Osteoblast (primary cell): ENCODE data around the gene ARHGEF16. TPM values are rescaled to one million over a fixed set of nuclear protein-coding genes. Genes with fewer than 3 reads are reported as not detected.
A peak's percentile ranks its signal among the peaks of the same experiment; 100 is the strongest.

Source experiments
- DNase-seq: peaks from one replicate; pipeline ENCODE4 v3.0.0; 2011; ENCODE audit warnings: low spot score, mixed read lengths; ENCODE audit not compliant: insufficient read length; ENCODE audit errors: missing footprints
- H2AFZ ChIP-seq: 2 replicates; pipeline ENCODE4 v1.6.0; 2011; ENCODE audit warnings: mild to moderate bottlenecking, low read length
- H3K27ac ChIP-seq: 2 replicates; pipeline ENCODE4 v1.5.1; 2011; ENCODE audit warnings: mild to moderate bottlenecking, low read depth, low read length, moderate library complexity
- H3K27me3 ChIP-seq: 2 replicates; pipeline ENCODE4 v1.6.0; 2012; ENCODE audit warnings: mild to moderate bottlenecking, control low read depth, inconsistent platforms, low read length, moderate library complexity; ENCODE audit not compliant: insufficient read depth
- H3K36me3 ChIP-seq: 2 replicates; pipeline ENCODE4 v1.5.1; 2011; ENCODE audit warnings: mild to moderate bottlenecking, low read length, control low read depth, moderate library complexity; ENCODE audit not compliant: insufficient read depth
- H3K4me1 ChIP-seq: 2 replicates; pipeline ENCODE4 v1.5.1; 2011; ENCODE audit warnings: mild to moderate bottlenecking, low read length, control low read depth, moderate library complexity; ENCODE audit not compliant: insufficient read depth
- H3K4me2 ChIP-seq: 2 replicates; pipeline ENCODE4 v1.6.0; 2011; ENCODE audit warnings: mild to moderate bottlenecking, low read length; ENCODE audit not compliant: insufficient read depth
- H3K4me3 ChIP-seq: fragments of 200-600 bp; sonication (generic); 3 replicates; pipeline ENCODE4 v1.5.1; 2012; ENCODE audit warnings: mild to moderate bottlenecking, low read length, inconsistent platforms; ENCODE audit not compliant: insufficient read depth
- H3K79me2 ChIP-seq: 2 replicates; pipeline ENCODE4 v1.6.0; 2012; ENCODE audit warnings: mild to moderate bottlenecking, low read length, control low read depth, inconsistent platforms; ENCODE audit not compliant: insufficient read depth
- H3K9me3 ChIP-seq: 2 replicates; pipeline ENCODE4 v1.5.1; 2011; ENCODE audit warnings: low read depth, low read length, control low read depth
- H4K20me1 ChIP-seq: 2 replicates; pipeline ENCODE4 v1.6.0; 2012; ENCODE audit warnings: mild to moderate bottlenecking, low read length, control low read depth; ENCODE audit not compliant: insufficient read depth
- CTCF ChIP-seq: IDR thresholded peaks from 2 replicates; pipeline ENCODE4 v1.5.1; 2011; ENCODE audit warnings: mild to moderate bottlenecking, low read depth, low read length, moderate library complexity; ENCODE audit errors: extremely low read depth
- total RNA-seq: library from RNA; depleted of rRNA; stranded (reverse); fragments of >200 nt; gene quantifications from 2 replicates; pipeline ENCODE4 v1.2.3, GENCODE V29; 2012

The ARHGEF16 gene
- total RNA-seq, 1 donor: not detected

GRCh38 chr1:3472088-3472850 lies 17.8 kb downstream of the ARHGEF16 start:
- H3K27me3 ChIP-seq: no peaks in the 10 kb centered on the region
- no peak overlapping the region for H3K27ac ChIP-seq
- no peak overlapping the region for H3K4me2 ChIP-seq
- H3K4me3 ChIP-seq: no peak overlapping the region
- H4K20me1 ChIP-seq: peaks cover 5% of the 10 kb centered on the region
- no peaks in the 10 kb centered on the region for H3K9me3 ChIP-seq
- DNase-seq: no peak
- H3K79me2 ChIP-seq: no peaks in the 10 kb centered on the region
- TF ChIP-seq CTCF: no peak
- H2AFZ ChIP-seq: no peak overlapping the region
- H3K4me1 ChIP-seq: peaks cover 16% of the 10 kb centered on the region
- H3K36me3 ChIP-seq: no peaks in the 10 kb centered on the region

GRCh38 chr1:3472906-3473305 lies 18.4 kb downstream of the ARHGEF16 start:
- H3K4me3 ChIP-seq: no peak overlapping the region
- no peak for DNase-seq
- peaks cover 16% of the 10 kb centered on the region for H3K4me1 ChIP-seq
- no peak for TF ChIP-seq CTCF
- no peaks in the 10 kb centered on the region for H3K36me3 ChIP-seq
- no peaks in the 10 kb centered on the region for H3K9me3 ChIP-seq
- H3K27me3 ChIP-seq: no peaks in the 10 kb centered on the region
- H3K27ac ChIP-seq: no peak overlapping the region
- H2AFZ ChIP-seq: no peak overlapping the region
- peaks cover 5% of the 10 kb centered on the region for H4K20me1 ChIP-seq
- no peaks in the 10 kb centered on the region for H3K79me2 ChIP-seq
- no peak overlapping the region for H3K4me2 ChIP-seq

- H3K4me2 ChIP-seq: peak overlapping the region; percentile 16
- peaks cover 5% of the 10 kb centered on the region for H4K20me1 ChIP-seq
- no peaks in the 10 kb centered on the region for H3K79me2 ChIP-seq
- H2AFZ ChIP-seq: no peak overlapping the region
- no peaks in the 10 kb centered on the region for H3K36me3 ChIP-seq
- H3K27ac ChIP-seq: no peak overlapping the region
- H3K4me1 ChIP-seq: peaks cover 16% of the 10 kb centered on the region
- no peak for TF ChIP-seq CTCF
- no peak overlapping the region for H3K4me3 ChIP-seq
- DNase-seq: peak; percentile 97
- H3K27me3 ChIP-seq: no peaks in the 10 kb centered on the region
- no peaks in the 10 kb centered on the region for H3K9me3 ChIP-seq
Observed at GRCh38 chr1:3473381-3473844, 18.9 kb downstream of the ARHGEF16 start.

- Histone ChIP-seq H3K79me2 (no peaks in the 10 kb centered on the region), H2AFZ (no peak overlapping the region), H3K4me1 (peaks cover 16% of the 10 kb centered on the region), H4K20me1 (peaks cover 5% of the 10 kb centered on the region), H3K9me3 (no peaks in the 10 kb centered on the region), H3K27ac (no peak overlapping the region), H3K27me3 (no peaks in the 10 kb centered on the region), H3K4me3 (no peak overlapping the region), H3K36me3 (no peaks in the 10 kb centered on the region), H3K4me2 (peak overlapping the region; percentile 16)
- no peak for DNase-seq
- TF ChIP-seq CTCF: no peak
Observed at GRCh38 chr1:3474016-3474415, 19.6 kb downstream of the ARHGEF16 start.
